SK-MEL-5 (cell line): Measurements from ENCODE around the gene AKAP10. TPM values are rescaled to one million over a fixed set of nuclear protein-coding genes. Genes with fewer than 3 reads are reported as not detected.

Source experiments
- DNase-seq: peaks from one replicate; pipeline ENCODE4 v3.0.0-alpha.2; 2016; ENCODE audit warnings: low read depth, low spot score
- in situ Hi-C: cut with HindIII; loops from 2 replicates; pipeline ENCODE4 v1.10.0; 2016; ENCODE audit warnings: low sequenced_read_pairs, high pct_unique_total_duplicates, low pct_unique_long_range_greater_than_20kb
- total RNA-seq: library from RNA; depleted of rRNA; stranded (reverse); fragments of >200 nt; shearing (Covaris generic); gene quantifications from 2 replicates; pipeline ENCODE4 v1.2.3, GENCODE V29; 2014

Gene AKAP10
- total RNA-seq, 1 experiment from 2014 or later, result 25.4 TPM

DNA sequence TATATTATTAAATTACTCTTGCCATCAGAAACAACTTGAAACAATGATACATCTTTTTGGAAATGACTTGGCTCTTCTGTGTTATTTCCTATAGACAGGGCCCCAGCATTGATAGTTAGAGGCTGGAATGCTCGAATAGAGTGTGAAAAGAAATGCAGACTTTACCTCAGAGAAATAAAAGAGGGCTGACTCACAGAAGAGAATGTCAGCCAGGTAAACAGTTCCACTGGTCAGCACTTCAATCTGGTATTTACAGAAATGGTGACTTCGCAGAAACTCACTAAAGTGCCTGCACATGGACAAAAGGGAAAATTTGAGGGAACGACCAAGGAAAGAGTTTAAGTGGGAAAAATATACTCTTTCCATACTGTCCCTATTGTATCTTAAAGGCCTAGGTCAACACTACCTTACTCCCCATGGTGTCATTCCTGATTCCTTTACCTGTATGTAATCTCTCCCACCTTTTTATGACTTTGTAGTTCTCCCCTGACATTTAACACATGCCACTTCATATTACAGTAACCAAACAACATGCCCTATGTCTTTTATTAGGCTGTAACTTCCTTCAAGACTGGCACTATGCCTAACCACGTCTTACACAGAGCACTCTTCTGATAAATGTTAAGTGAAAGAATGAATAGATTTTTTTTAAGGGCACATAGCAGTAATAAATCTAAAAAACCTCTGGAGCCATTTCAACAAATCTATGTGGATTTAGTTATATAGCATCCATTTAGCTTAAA, 36.7 kb downstream of the AKAP10 start:
- in situ Hi-C loops, result no loop called here
- peak; percentile 57 for DNase-seq

DNA sequence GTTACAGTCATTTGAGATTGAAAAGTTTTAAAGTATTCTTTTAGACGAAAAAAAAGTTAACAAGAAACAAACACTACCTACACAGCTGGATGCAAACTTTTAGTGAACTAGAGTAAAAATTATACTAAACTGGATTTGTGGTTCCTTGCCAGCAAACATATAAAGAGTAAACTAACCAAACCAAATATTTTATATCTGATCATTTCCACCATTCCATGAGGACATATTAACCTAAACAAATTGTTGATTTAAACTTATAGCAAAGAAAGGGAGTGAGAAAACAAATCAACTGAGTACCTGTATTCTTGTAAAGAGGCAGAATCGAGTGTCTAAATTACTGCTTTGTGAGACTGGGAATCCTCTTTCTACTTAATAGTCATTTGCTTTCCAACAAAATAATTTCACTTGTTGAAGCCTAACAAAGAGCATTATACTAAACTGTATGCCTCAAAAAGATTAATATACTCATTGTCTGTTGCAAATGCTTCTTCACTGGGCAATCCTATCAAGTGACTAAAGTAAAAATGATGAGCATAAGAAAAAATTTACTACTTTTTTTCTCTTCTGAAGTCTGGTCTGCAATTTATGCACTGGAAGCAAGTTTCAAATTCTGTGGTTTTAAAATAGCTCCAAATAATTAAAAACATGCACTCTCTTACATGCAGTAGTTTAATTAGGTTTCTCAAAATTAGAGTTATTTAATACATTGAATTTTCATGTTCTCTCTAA, 37.5 kb downstream of the AKAP10 start:
- DNase-seq, result peak; percentile 30
- in situ Hi-C loops, result no loop called here

DNA sequence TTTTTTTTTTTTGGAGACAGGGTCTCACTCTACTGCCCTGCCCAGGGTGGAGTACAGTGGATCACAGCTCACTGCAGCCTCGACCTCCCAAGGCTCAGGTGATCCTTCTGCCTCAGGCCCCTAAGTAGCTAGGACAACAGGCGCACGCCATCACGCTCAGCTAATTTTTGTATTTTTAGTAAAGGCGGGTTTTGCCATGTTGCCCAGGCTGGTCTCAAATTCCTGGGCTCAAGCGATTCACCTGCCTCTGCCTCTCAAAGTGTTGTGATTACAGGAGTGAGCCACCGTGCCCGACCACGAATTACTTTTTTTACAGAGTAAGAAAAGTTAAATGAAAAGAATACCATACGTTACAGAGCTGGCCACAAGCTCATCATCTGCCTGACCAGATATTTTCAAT, 38.9 kb downstream of the AKAP10 start:
- DNase-seq, result no peak
- in situ Hi-C loops, result no loop called here

DNA sequence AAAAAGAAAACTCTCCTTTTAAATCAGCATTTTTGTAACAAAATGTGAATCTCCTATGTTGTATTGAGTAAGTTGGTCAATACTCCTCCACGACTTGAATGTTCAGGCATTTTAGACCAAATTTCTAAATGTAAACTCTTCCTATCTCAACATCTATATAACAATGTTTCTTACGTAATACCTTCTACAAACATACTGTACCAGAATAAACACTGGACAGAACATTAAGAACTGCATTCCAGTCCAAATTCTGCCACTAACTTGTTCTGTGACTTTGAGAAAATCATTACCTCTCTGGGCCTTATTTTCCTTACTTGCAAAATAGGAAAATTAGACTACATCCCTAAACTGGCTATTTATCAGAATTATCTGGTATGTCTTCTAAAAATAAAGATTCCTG, 40.1 kb downstream of the AKAP10 start:
- in situ Hi-C loops, result no loop called here
- no peak for DNase-seq

DNA sequence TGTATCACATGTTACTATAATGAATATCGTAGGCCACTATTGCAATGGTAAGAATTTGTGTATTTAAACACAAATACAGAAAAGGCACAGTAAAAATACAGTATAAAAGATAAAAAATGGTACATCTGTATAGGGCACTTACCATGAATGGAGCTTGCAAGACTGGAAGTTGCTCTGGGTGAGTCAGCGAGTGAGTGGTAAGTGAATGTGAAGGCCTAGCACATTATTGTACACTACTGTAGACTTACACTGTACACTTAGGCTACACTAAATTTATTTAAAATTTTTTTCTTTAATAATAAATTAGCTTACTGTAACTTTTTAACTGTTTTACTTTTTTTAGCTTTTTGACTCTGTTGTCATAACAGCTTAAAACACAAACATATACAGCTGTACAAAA, 42.5 kb downstream of the AKAP10 start:
- in situ Hi-C loops, result no loop called here

DNA sequence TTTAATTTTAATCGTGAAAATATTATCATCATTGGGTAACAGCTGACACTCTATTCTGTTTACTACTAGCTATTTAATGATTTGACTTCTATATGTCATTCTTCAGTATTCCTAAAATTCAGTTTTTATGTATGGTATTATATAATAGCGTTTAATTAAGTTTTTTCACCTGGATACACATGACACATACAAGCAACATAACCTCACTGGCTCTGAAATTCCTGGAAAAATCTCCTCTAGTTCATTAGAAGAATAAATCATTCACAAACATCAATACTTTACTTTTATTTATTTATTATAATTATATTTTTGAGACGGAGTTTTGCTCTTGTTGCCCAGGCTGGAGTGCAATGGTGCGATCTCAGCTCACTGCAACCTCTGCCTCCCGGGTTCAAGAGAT, 44.0 kb downstream of the AKAP10 start:
- no peak for DNase-seq
- in situ Hi-C loops, result no loop called here

More for the DNA sequence above, 42.5 kb downstream of the AKAP10 start:
- DNase-seq, result no peak

DNA sequence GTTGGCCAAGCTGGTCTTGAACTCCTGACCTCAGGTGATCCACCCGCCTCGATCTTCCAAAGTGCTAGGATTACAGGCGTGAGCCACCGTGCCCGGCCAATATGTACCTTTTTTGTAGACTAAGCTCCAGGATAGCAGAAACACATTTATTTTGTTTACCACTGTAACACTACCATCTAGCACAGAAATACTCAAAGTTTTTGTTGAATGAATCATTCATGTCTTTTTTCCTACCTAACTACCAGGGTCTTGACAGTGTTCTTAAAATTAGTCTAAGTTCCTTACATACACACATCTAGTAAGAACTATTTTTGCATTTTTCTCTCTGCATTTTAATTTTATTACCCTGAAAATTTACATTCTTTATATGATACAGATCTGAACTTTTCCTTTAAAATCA, 44.4 kb downstream of the AKAP10 start:
- in situ Hi-C loops, result no loop called here
- no peak for DNase-seq

DNA sequence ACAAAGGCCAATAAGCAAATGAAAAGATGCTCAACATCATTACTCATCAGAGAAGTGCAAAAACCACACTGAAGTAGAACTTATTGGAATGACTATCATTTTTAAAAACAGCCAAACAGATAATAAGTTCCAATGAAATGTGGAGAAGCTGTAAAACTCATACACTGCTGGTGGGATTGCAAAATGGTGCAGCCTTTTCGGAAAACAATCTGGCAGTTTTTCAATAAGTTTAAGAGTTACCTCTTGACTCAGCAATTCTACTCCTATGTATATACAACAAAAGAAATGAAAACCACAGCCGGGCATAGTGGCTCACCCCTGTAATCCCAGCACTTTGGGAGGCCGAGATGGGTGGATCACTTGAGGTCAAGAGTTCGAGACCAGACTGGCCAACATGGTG, 49.3 kb downstream of the AKAP10 start:
- DNase-seq, result no peak
- in situ Hi-C loops, result no loop called here

DNA sequence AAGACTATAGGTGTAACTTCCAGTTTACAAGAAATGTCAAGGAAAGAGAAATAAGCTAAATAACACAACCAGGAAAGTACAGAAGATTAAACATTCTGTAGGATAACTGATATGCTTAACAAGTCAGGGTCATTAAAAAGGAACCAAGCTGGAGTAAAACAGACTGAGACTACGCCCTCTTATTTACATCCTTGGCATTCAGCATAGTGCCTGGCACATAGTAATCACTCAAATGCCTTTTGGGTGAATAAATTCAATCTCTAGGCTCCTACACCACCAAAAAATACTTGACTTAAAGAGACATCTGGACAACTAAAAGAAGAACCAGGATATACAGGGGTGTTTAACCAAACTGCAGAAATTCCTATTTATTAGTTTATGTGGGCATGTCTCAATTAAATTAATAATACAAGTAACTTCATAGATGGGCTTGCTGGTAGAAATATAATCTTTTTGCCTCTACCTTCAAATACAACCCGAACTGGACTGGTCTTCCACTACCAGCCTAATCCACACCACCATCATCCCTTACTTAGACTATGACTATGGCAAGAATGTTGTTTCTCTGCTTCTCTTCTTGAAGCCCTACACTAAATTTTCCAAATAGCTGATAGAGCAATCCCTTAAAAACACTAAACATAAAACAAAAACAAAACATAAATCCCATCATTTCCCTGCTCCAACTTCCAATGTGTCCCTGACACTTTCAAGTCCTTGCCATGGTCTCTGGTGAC, 62.2 kb downstream of the AKAP10 start:
- no peak for DNase-seq
- in situ Hi-C loops, result no loop called here

DNA sequence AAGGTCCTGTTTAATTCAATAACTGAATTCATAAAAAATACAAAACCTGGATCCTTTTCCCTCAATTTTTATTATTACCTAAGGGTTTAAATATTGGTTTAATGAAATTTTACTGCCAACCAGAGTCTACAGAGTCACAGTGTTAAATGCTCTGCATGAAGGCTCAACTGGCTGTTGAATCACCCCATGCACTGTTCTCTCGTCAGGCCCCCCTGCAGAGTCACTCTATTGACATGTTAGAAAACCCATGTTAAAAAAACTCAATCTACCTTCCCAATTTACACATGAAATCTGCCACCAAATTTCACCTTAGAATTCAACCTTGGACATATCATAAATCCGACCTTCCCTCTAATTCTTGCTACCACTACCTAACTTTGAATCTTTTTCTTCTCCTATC, 66.6 kb downstream of the AKAP10 start:
- no peak for DNase-seq
- in situ Hi-C loops, result no loop called here

DNA sequence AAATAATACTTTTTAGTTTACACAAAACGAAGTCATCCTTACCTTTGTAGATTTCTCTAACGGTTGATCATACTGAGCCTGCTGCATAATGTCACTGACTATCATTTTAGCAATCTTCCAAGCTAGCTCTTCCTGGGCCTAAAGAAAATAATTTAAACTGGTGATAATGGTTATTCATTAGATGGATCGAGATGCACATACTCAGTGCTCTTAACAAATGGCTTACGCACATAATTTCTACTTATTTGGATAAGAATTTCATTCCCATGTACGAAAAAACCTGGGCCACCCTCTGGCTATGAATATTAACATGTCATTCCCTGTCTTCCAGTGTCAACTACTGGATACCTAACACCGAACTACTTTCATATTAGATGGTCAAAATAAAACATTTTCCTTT, 68.5 kb downstream of the AKAP10 start:
- no peak for DNase-seq
- in situ Hi-C loops, result no loop called here

DNA sequence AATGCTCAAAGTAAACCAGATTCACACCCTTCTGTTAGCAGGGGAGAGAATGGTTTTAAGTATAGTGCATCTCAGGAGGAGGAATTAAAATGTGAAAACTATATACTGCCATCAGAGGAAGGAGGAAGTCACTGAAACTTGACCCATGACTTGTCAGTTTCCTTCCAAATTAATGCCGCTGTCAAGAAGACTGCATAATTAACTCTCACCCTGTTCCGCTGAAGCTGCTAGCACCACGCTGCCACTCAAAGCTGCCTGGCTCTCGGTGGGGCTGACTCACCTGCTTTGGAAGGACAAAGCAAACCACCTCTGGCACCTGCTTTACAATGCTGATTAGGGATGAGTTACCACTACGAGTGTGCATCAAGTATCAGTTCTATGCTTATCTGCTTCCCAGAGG, 72.1 kb downstream of the AKAP10 start:
- in situ Hi-C loops, result no loop called here
- DNase-seq, result no peak

DNA sequence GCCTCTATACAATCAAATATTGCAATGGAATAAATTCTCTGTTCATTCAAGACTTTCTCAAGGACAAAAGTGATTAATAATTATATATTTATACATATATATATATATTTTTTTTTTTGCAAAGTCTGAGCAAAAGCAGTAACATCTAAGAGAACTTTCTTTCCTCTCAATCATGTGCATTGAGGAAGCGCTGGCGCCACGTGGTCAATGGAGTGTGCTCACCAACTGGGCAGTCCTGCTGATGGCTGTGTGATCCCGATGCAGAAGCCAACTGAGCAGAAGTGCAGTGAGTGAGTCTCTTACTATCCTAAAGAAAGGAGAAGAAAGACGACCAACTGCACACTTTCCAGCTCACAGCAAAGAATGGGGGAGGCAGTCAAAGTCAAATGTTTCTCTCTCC, 72.7 kb downstream of the AKAP10 start:
- no peak for DNase-seq
- in situ Hi-C loops, result no loop called here

DNA sequence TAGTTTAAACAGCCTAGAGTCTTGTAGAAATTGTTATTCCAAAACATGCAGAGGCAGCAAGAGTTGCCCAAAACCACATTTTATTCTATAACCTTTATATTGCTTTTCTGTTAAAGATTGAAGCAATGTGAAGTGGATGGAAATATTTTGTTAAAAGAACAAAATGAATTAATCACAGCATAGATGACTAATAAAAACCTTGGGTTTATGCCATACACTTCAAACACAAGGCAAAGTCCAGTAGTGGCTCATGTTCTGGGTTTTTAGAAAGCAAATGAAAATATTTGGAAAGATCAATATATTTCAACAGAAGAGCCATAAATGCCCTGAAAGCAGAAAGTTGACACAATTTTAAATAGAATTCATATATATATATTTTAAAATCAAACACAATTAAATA, 73.2 kb downstream of the AKAP10 start:
- in situ Hi-C loops, result no loop called here
- DNase-seq, result no peak

DNA sequence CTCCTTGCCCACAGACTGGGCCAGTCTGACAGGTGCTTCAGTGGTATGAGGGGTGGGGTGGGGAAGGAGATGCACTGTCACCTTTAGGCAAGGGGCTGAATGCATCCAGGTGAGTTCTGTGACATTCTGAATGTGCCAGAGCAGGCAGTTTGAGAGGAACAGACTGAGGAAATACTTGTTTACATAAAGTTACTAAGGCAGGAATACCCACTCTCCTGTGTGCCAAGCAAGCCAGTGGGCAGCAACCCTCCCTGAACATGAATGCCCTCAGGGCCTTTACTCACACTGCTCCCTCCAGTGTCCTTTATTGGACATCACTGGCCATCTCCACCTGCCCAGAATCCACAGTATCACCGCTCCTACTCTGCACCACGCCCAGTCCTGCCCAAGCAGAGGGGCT, 76.8 kb downstream of the AKAP10 start:
- in situ Hi-C loops, result no loop called here
- DNase-seq, result no peak

DNA sequence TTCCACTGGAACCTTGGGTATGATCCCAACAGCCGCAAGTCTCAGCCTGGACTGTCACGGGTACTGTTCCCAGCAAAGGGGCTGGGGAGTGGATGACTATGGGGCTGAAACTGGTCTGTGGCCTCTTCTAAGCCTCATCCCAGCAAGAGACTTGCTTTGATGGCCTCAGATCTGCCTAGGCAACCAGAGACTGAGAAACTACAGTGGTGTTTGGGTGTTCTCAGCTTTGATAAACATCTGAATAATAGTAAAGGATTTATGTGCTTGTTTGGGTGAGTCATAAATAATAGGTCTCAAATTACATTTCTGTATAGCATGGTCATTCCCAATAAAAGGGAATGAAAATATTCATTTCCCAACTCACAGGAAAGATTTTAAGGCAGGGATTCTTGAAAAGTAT, 79.7 kb downstream of the AKAP10 start:
- no peak for DNase-seq

DNA sequence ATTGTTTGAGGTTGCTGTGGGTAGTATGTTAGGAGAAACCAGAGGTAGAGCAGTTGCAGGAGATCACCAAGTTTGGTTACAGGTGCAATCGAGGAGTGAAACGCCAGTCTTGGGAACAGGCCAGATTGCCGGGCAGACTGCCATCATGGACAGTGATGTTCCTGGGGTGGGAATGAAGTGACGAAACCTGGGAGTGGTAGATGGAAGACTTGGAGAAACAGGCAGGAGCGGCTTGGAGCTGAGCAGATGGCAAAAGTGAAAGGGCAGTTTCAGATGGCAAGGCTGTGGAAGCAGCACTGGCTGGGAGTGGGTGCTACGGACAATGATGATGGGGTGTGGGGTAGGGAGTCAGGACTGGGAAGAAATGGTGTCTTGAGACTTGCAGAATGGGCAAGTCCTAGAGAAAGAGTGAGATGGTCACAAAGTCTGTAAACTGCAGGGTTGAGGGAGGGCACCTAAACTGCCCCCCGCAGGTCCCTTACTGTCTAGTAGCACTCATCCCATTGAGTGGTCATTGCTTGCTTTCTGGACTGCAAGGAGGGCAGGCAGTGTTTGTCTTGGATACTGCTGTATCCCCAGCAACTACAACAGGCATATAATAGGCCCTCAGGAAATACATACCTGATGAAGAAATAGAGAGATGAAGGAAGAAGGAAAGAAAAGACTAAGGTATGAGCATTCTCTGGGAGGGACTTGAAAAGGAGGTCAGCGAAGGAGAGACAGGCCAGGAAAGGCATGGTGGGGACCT, 80.4 kb downstream of the AKAP10 start:
- in situ Hi-C loops, result no loop called here
- DNase-seq, result no peak

More for the DNA sequence above, 79.7 kb downstream of the AKAP10 start:
- in situ Hi-C loops, result no loop called here

DNA sequence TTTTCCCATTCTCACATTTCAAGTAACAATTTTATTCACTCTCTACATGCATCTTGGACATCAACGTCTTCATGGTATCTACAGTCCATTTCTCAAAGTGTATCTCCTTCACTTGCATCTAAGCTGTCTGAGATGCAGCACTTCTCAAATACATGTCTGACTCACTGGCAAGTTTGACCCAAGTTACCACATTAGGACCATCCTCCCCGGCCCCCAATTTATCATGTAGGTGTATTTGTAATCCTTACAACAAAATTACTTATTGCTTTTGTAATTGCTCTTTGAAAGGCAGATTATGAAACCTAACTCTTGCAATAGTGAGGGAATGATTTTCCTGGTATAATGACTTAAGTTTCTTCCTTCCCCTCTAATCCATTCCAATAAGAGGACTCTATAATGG, 80.9 kb downstream of the AKAP10 start:
- in situ Hi-C loops, result no loop called here
- no peak for DNase-seq
